ENCODE results near the gene FLYWCH1. TPM values are rescaled to one million over a fixed set of nuclear protein-coding genes. Genes with fewer than 3 reads are reported as not detected.
A peak's percentile ranks its signal among the peaks of the same experiment; 100 is the strongest.

Gene FLYWCH1
- total RNA-seq, 1 donor, result 28.3 TPM

DNA sequence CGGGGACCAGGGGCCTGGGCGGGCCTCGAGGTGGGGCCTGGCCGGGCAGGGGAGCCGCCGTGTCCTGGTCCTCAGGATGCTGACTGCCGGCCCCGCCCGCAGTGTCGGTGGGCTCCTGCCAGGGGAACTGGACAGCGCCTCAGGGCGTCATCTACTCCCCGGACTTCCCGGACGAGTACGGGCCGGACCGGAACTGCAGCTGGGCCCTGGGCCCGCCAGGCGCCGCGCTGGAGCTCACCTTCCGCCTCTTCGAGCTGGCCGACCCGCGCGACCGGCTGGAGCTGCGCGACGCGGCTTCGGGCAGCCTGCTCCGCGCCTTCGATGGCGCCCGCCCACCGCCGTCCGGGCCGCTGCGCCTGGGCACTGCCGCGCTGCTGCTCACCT is 55.1 kb downstream of the FLYWCH1 start:
- DNase-seq (ENCODE audit: low read depth in 2 of 3, low spot score in 2 of 3), result no peak

DNA sequence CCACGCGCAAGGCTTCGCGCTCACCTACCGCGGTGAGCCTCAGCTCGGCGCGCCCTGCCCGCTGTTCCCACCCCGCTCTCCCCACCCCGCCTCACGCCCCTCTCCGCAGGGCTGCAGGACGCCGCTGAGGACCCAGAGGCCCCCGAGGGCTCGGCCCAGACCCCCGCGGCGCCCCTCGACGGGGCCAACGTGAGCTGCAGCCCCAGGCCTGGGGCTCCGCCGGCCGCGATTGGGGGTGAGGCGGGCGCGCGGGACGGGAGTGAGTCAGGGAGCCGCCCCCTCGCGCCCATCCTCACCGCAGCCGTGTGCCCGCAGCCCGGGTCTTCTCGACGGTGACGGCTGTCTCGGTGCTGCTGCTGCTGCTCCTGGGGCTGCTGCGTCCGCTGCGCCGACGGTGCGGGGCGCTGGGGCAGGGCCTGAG is 55.5 kb downstream of the FLYWCH1 start:
- no peak for DNase-seq (ENCODE audit: low read depth in 2 of 3, low spot score in 2 of 3)

DNA sequence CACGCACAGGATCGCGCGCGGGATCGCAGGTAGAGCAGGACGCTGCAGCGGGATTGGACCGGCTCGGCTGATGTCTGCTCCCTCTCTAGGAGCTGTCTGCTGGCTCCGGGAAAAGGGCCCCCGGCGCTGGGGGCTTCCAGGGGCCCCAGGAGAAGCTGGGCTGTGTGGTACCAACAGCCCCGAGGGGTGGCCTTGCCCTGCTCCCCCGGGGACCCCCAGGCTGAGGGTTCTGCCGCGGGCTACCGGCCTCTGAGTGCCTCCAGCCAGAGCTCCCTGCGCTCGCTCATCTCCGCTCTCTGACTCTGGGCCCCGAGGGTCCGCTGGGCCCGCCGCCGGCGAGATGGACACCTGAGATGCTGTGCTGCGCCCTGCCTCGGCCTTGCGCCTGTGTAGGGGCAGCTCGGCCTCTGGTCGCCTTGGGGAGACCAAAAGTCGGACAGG is 56.0 kb downstream of the FLYWCH1 start:
- no peak for DNase-seq (ENCODE audit: low read depth in 2 of 3, low spot score in 2 of 3)

DNA sequence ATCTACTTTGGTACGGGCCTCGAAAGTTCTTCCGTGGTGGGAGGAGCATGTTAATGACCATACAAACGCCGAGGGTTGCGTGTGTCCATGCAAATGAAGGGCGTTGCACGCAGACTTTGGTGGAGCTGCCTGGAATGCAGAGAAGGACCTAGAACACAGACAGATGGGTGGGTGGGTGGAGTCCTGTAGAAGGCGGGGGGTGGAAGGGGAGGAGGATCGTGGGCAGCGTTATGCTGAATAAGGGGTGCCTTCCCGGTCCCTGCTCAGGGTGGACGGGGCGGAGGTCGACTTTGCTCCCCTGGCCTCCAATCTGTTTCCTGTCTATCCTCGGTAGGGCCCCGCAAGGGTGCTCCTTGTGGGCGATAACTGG is 56.6 kb downstream of the FLYWCH1 start:
- no peak for DNase-seq (ENCODE audit: low read depth in 2 of 3, low spot score in 2 of 3)

DNA sequence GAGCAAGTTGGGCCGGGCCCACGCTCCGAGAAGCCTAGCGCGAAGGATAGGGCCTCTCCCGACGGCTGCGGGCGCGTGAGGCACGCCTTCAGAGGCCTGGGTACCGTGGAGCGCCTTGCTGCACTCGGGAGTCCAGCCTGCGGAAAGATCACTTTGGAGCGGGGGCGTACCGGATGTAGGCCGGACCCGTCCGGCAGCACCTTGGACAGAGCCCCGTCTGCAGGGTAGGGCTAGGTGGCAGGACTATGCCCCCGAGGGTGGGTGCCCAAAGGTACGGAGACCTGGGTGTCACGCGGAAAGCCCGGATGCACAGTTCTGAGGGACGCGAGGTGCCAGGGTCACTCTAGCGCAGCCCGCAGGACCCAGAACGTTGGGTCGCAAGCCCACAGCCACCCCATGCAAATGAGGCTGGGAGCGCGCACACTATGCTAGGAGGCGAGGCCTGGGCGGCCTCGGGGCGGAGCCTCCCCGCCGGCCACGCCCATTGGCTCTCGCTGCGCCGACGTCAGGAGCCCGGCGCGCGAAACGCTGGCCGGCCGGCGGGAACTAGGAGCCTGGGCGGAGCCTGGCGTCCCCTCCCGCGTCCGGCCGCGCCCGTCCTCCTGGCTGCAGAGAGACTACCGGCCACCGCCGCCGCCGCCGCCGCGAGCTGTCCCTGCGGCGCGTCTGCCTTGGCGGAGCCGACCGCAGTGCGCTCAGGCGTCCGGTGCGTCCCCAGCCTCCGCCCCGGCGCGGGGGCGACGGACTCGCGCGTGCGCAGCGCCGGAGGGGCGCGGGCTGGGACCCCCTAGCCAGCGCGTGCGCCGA is 57.2 kb downstream of the FLYWCH1 start, which contains the start of gene PAQR4:
PAQR4 (plus strand) TSS at position 611 of the 807 bp plus-strand sequence. CDS start 327 bp downstream, outside the sequence.
- DNase-seq (ENCODE audit: low read depth in 2 of 3, low spot score in 2 of 3), result peak; percentile 64 to 81 (median 76)

DNA sequence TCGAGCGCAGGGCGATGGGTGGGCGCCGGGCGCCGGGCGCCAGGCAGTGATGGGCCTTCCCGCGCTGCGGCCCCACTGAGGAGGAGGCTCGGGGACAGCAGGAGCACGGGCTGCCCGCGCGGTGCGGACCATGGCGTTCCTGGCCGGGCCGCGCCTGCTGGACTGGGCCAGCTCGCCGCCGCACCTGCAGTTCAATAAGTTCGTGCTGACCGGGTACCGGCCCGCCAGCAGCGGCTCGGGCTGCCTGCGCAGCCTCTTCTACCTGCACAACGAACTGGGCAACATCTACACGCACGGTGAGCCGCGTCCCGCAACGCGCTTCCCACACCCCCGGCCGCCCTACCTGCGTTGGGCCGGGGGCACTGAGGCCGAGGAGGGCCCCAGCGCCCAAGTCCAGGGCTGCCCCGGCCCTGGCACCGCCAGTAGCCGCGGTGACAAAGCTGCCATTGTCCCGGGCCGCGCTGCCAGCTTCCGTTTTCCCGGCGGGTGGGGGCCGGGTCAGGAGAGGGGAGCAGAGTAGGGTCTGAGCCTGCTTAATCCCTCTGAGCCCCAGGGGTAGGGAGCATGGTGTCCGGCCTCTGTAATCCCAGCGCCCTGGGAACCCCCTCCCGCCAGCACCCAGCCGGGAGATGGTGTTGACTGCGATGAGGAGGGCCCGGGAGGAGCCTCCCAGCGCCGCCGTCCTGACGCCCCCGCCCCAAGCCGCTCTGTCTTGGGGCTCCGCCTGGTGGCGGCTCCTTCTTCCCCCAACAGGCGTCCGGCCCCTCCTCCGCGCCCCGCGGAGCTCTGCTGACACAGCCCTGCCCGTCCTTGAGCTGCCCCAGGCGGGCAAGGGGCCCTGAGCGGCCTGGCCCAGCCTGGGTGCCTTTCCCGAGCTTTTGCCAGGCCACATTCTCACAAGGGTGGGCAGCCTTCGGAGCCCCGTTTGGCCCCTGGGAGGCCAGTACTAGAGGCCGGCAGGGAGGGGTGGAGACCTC is 58.1 kb downstream of the FLYWCH1 start:
- DNase-seq (ENCODE audit: low read depth in 2 of 3, low spot score in 2 of 3), result peak in 2 of 3 donors; percentile 85

DNA sequence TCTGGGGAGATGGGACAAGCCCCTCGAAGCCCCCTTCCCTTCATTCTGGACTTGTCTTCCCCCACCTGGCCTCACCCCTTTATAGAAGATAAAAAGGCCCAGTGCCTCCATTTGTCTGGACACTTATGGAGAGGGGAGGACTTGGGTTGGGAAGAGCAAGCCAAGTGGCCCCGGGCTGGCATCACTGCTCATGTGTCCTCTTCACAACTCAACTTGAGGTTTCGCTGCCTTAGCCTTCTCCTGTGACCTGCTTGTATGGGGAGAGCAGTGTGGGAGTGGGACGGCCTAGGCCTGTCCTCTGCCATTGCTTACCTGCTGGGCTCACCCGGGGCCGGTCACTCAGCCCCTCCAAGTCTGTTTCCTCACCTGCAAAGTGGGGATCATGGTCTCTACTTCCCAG is 58.8 kb downstream of the FLYWCH1 start:
- no peak for DNase-seq (ENCODE audit: low read depth in 2 of 3, low spot score in 2 of 3)

DNA sequence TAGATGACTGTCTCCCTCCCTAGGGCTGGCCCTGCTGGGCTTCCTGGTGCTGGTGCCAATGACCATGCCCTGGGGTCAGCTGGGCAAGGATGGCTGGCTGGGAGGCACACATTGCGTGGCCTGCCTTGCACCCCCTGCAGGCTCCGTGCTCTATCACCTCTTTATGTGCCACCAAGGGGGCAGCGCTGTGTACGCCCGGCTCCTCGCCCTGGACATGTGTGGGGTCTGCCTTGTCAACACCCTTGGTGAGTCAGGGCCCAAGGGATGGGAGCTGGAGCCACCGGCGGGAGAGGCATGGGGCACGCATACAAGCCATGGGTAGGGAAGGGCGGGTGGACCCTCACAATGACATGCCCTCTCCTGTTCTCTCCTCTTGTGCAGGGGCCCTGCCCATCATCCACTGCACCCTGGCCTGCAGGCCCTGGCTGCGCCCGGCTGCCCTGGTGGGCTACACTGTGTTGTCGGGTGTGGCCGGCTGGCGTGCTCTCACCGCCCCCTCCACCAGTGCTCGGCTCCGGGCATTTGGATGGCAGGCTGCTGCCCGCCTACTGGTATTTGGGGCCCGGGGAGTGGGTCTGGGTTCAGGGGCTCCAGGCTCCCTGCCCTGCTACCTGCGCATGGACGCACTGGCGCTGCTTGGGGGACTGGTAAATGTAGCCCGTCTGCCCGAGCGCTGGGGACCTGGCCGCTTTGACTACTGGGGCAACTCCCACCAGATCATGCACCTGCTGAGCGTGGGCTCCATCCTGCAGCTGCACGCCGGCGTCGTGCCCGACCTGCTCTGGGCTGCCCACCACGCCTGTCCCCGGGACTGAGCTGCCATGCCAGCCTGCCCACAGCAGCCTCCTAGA is 59.6 kb downstream of the FLYWCH1 start:
- no peak for DNase-seq (ENCODE audit: low read depth in 2 of 3, low spot score in 2 of 3)

DNA sequence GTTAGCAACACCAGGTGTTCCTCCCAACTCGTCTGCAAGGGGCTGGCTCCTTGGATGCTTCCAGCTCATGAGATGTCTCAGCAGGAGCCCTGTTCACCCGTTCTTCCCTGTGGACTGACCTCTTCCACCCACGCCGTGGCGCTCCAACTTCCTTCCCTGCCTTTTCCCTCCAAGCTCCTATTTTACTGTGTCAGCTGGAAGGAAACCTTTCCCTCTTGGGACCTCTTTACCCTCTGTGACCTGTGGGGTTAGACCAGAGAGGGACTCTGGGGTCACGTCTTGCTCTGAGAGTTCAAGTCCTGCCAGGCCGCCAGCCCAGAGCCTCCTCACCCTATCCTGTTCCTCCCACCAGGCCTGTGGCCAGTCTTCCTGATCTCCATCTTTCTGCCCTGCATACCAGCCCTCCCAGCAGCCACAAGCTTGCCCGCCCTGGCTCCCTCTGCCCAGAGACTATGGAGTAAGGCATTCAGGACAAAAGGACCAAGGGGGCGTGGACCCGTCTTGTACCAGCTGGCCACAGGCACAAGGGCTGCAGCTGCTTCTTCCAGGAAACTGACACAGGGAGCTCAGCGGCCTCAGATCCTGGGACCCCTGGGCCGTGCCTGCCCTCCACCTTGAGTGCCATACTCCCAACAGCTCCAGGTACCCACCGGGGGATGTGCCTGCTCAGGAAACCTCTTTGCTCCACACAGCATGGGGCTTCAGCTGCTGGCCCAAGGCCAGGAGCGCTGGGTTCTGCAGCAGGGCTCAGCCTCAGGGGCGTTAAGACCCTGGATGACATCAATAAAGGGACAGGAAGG is 60.5 kb downstream of the FLYWCH1 start:
- no peak for DNase-seq (ENCODE audit: low read depth in 2 of 3, low spot score in 2 of 3)

DNA sequence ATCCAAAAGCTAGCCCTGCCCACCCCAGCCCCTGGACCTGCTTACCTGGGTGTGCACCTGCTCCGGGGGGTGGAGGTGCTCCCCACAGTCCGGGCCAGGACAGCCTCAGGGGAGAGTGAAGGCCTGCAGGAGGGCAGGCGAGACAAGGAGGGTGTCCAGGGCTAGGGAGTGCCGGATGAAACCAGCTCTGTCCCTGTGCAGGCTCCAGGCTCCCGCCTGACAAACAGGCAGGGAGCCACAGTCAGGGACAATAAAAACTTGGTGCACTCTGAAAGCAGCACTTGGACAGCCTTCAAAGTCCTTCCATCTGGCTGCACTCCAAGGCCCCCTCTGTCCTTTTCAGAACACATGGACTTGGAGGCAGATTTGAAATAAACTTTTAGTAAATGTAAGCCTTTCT is 61.4 kb downstream of the FLYWCH1 start:
- DNase-seq (ENCODE audit: low read depth in 2 of 3, low spot score in 2 of 3), result no peak

DNA sequence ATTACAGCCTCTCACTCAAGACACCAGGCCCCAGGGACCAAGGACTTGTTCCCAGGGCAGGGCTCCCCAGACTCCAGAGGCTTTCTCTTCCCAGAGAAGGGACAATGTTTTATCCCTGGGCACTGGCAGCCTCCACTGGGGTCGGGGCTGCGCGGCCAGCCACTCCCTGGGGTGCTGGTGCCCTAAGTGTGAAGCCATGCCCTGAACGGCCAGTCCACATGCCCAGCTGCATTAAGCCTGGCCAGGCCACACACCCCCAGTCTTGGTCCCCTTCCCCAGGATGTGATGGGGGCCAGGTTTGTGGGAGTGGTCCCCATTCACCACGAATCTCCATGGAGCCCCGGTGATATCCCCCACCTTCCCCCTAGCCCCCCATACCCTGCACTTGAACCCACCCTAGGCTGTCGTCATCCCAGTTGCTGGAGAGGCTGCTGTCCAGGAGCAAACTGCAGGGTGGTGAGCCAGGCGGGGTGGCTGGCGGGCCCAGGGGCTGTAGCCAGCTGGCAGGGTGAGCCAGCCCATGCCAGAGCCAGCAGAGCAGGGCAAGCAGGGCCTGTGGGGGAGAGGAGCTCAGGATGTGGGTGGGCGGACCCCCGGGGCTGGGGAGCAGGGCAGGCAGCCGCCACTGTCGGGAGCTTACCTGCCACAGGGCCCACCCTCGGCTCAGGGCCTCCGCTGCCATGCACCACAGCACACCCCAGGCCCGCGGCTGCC is 62.0 kb downstream of the FLYWCH1 start:
- DNase-seq (ENCODE audit: low read depth in 2 of 3, low spot score in 2 of 3), result no peak

DNA sequence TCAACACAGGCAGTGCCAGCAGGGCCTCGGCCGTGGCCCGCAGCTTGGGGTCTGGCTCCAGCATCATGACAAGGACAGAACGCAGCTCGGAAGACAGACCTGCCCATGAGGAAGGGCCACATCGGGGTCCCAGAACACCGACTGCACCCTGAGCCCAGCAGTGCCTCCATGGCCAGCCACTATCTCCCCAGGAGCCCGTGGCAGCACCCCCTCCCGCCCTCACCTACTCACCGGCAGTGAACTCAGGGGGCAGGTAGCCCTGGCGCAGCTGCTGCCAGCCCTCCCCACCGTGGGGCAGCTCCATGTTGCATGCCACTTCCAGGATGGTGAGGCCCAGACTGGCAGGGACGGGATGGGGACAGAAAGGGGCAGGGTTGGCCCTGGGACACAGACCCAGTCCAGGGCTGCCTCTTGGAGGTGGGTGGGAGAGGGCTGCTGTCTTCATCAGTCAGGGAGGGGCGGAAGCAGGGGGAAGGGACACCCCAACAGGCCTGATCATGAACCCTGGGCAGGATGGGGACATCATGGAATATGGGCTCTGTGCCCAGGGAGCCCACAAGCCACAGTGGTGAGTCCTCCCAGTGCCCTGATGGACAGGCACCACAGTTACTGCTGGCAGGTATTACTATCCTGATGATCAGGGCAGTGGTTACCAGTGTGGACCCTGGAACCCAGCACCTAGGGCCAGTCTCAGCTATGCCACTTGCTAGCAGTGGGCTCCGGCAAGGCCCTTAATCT is 62.8 kb downstream of the FLYWCH1 start:
- no peak for DNase-seq (ENCODE audit: low read depth in 2 of 3, low spot score in 2 of 3)

DNA sequence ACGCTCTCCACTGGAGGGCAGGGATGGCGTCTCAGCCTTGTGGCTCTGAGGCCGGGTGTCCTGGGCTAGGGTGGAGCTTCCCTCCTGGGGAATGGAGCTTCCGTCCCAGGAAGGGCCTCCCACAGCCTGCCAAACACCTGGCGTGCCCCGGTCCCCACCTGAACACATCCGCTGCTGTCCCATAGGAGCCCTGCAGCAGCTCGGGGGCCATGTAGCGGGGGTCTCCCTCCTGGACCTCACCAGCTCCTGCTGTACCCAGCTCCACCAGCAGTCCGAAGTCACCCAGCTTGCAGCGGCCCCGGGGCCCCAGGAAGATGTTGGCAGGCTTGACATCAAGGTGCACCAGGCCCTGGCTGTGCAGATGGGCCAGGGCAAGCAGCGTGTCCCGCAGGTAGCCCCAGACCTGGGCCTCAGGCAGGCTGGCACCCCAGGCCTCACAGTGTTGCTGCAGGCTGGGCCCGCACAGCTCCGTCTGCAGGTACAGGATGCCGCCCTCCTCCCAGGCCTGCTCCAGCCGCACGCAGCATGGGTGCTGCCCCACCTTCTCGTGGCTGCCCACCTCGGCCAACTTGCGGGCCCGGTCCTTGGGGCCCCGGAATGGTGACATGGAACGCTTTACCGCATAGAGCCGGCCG is 63.5 kb downstream of the FLYWCH1 start:
- no peak for DNase-seq (ENCODE audit: low read depth in 2 of 3, low spot score in 2 of 3)

DNA sequence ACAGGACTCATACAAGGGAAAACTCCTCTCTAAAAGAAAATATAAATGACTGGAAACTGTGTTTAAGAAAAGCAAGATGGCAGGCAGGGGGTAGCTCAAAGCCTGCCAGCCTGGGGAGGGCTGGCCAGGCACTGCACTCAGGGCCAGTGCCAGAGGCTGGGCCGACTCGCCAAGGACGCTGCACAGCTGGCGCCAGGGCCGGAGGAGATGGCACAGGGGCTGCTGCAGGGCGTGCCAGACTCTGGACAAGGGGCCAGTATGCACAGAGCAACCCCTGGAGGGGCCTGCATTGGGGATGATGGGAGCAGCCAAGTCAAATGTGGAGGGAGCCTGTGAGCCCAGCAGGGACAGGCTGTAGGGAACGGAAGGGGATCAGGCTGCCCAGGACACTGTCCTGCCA is 64.5 kb downstream of the FLYWCH1 start:
- DNase-seq (ENCODE audit: low read depth in 2 of 3, low spot score in 2 of 3), result no peak

DNA sequence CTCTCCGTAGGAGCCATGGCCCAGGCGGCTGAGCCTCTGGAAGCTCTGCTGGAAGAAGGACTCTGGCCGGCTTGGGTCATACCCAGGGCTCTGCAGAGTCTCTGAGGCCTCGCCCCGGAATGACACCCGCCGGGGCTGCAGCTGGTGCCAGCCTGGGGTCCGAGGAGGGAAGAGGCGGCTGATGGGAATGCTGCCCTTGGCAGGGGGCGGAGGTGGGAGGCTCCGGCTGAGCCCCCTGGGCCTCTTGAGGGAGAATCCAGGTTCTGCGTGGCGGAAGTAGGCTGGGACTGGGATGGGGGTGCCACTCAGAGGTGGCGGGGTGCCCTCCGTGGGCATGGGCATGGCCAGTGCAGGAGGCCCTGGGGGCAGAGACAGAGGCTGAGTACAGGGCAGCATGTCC is 64.9 kb downstream of the FLYWCH1 start:
- DNase-seq (ENCODE audit: low read depth in 2 of 3, low spot score in 2 of 3), result no peak

DNA sequence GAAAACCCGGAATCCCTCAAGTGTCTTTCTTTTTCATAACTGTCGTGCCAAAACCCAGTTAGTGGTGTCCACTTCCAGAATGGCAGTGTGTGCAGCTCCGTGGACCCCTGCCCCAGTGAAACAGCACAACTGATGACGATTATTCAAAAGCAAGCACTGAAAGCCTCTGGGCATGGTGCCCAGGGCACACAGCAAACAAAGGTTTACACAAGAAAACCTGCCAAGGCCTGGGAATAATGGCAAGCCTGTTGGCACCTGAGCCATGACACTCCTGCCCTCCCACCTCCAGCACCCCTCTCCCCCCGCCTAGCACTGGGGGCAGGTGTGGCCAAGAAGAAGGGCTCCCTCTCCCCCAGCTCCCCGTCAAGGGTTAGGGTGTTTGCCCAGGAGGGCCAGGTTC is 65.7 kb downstream of the FLYWCH1 start:
- DNase-seq (ENCODE audit: low read depth in 2 of 3, low spot score in 2 of 3), result no peak

DNA sequence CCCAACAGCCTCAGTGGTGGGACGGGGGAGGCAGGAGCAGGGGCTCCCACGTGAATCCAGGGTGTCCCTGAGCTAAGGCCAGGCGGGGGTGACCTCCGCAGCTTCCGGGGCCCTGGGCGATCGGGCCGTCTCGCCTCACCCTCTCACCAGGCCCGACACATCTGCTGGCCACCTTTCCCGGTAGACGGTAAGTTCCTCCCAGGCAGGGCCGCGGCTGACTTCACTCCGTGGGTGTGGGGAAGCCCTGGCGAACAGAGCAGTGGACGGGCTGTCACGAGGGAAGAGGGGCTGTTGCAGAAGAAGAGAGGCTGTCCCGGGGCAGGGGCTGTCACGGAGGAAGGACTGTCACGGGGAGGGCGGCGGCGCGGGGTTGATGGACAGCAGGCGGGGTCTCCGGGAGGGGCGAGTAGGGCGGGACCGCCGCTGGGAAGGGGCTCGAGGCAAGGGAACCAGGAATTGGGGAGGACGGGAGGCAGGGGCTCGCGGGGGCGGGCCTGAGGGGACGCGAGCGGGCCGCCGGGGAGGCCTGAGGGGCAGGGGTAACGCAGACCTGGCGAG is 68.0 kb downstream of the FLYWCH1 start:
- no peak for DNase-seq (ENCODE audit: low read depth in 2 of 3, low spot score in 2 of 3)

Measured in hematopoietic multipotent progenitor cell (in vitro differentiated cells).